ENCODE measurements around the gene RARA. TPM values are rescaled to one million over a fixed set of nuclear protein-coding genes. Genes with fewer than 3 reads are reported as not detected.
A peak's percentile ranks its signal among the peaks of the same experiment; 100 is the strongest.

Gene RARA
- total and polyA plus RNA-seq, 12 donors, result 11.2 to 34.0 (median 18.9) TPM

GRCh38 chr17:40321524-40321929 is 12.5 kb downstream of the RARA start:
- Histone ChIP-seq H3K9me3 (no peaks in the 10 kb centered on the region), H3K27ac (peak overlapping the region; percentile 94 to 98 (median 96)), H3K4me3 (peak overlapping the region in 9 of 10 donors; percentile 34 to 99 (median 89)), H3K36me3 (no peaks in the 10 kb centered on the region), H3K27me3 (no peaks in the 10 kb centered on the region), H3K4me1 (peaks cover 62 to 96% (median 91%) of the 10 kb centered on the region in 9 donors)
- ATAC-seq, result no peak
- TF ChIP-seq CTCF (IDR thresholded peaks at IDR 0.05), result no peak
- no peak for DNase-seq
- intact Hi-C loops (cut with DNase I), result loop anchor here in 1 of 10 donors (2.0 kb wide), 1 partner anchor 21 kb away; no protein-coding TSS in a partner anchor
- 20 to 27% methylated on average over 4 of the region's 4 CpGs for WGBS, 2 donors

- no peaks in the 10 kb centered on the region for H3K27me3 ChIP-seq
- TF ChIP-seq CTCF (IDR thresholded peaks at IDR 0.05), result no peak
- no peaks in the 10 kb centered on the region for H3K36me3 ChIP-seq
- H3K4me3 ChIP-seq, result peak overlapping the region; percentile 34 to 99 (median 86)
- H3K4me1 ChIP-seq, result peaks cover 63 to 96% (median 91%) of the 10 kb centered on the region in 9 donors
- peak in 5 of 8 donors; percentile 6 to 46 (median 36) for ATAC-seq
- peak; percentile 75 to 80 for DNase-seq
- 0% methylated on average over 4 of the region's 4 CpGs for WGBS, 2 donors
- H3K27ac ChIP-seq, result peak overlapping the region; percentile 94 to 98 (median 96)
- no peaks in the 10 kb centered on the region for H3K9me3 ChIP-seq
- intact Hi-C loops (cut with DNase I), result loop anchor here in 1 of 10 donors (2.0 kb wide), 1 partner anchor 21 kb away; no protein-coding TSS in a partner anchor
These were observed 13.0 kb downstream of the RARA start for GRCh38 chr17:40321961-40322357.

GRCh38 chr17:40322358-40323315 is 13.7 kb downstream of the RARA start:
- 4 to 7% methylated on average over 19 of the region's 19 CpGs for WGBS, 2 donors
- DNase-seq (peak; percentile 66 to 90), ATAC-seq (peak; percentile 15 to 55 (median 22))
- no peaks in the 10 kb centered on the region for H3K9me3 ChIP-seq
- peak overlapping the region; percentile 34 to 99 (median 86) for H3K4me3 ChIP-seq
- peak overlapping the region; percentile 94 to 98 (median 96) for H3K27ac ChIP-seq
- no peak for TF ChIP-seq CTCF (IDR thresholded peaks at IDR 0.05)
- H3K27me3 ChIP-seq, result no peaks in the 10 kb centered on the region
- peaks cover 65 to 96% (median 91%) of the 10 kb centered on the region in 9 donors for H3K4me1 ChIP-seq
- H3K36me3 ChIP-seq, result no peaks in the 10 kb centered on the region
- intact Hi-C loops (cut with DNase I), result no loop called here
